K562 (cell line): ENCODE results near the gene USP49. TPM values are rescaled to one million over a fixed set of nuclear protein-coding genes. Genes with fewer than 3 reads are reported as not detected.

Experiments used
- ARHGAP35 ChIP-seq: fragments of 450-650 bp; IDR thresholded peaks from 2 replicates; pipeline ENCODE4 v1.6.1; 2018; ENCODE audit not compliant: partially characterized antibody
- BRCA1 ChIP-seq, 2 experiments: fragments of 450-650 bp in 1 of 2; sonication (generic) in 1 of 2; formaldehyde crosslinking in 1 of 2; IDR thresholded peaks; 2 replicates each; pipeline versions ENCODE4 v1.5.0 to v1.6.1; 2017 to 2020; ENCODE audit warnings: mild to moderate bottlenecking in 1 of 2, missing genetic modification reagents in 1 of 2
- CHD1 ChIP-seq: fragments of 200-600 bp; sonication (generic); IDR thresholded peaks from one replicate; pipeline ENCODE4 v1.6.1; 2012; ENCODE audit warnings: mild to moderate bottlenecking, moderate library complexity, low read length, inconsistent platforms
- FOXA1 ChIP-seq: fragments of 450-650 bp; IDR thresholded peaks from 2 replicates; pipeline ENCODE4 v1.6.1; 2016; ENCODE audit warnings: mild to moderate bottlenecking, borderline replicate concordance
- HCFC1 ChIP-seq: IDR thresholded peaks from 2 replicates; pipeline ENCODE4 v1.6.1; 2012; ENCODE audit warnings: low read depth, low read length, improper control_type of control experiment
- KDM5B ChIP-seq: fragments of 200-600 bp; sonication (generic); IDR thresholded peaks from 2 replicates; pipeline ENCODE4 v1.6.1; 2012; ENCODE audit warnings: low read depth, mild to moderate bottlenecking, moderate library complexity, low read length, control low read depth, inconsistent platforms; ENCODE audit not compliant: insufficient replicate concordance
- MAZ ChIP-seq, 2 experiments: fragments of 450-650 bp in 1 of 2; sonication (generic) in 1 of 2; formaldehyde crosslinking; IDR thresholded peaks in 1 of 2; conservative IDR thresholded peaks in 1 of 2; 2 replicates each; pipeline versions ENCODE4 v1.4.0 to v1.5.0; 2020; ENCODE audit warnings: mild to moderate bottlenecking in 1 of 2, missing genetic modification reagents in 1 of 2
- MYNN ChIP-seq, 2 experiments: sonication (generic); formaldehyde crosslinking in 1 of 2; IDR thresholded peaks; 2 replicates each; pipeline versions ENCODE4 v1.5.0 to v1.6.1; 2016 to 2020; ENCODE audit warnings: antibody characterized with exemption in 1 of 2, missing genetic modification reagents in 1 of 2
- POLR2A ChIP-seq: fragments of 450-650 bp; conservative IDR thresholded peaks from 2 replicates; pipeline ENCODE4 v1.6.1; 2016
- POLR2AphosphoS2 ChIP-seq: IDR thresholded peaks from 2 replicates; pipeline ENCODE4 v1.6.1; 2012; ENCODE audit warnings: low read length, improper control_type of control experiment
- RAD21 ChIP-seq, 2 experiments: fragments of 250-450 bp in 1 of 2; fragments of 450-650 bp in 1 of 2; sonication (Bioruptor Pico) in 1 of 2; formaldehyde crosslinking in 1 of 2; IDR thresholded peaks in 1 of 2; conservative IDR thresholded peaks in 1 of 2; 2 replicates each; pipeline versions ENCODE4 v1.4.0 to v1.8.0; 2020 to 2022; ENCODE audit warnings: mild to moderate bottlenecking in 2 of 2, moderate library complexity in 1 of 2
- RB1 ChIP-seq: fragments of 450-650 bp; IDR thresholded peaks from 2 replicates; pipeline ENCODE4 v1.6.1; 2017; ENCODE audit warnings: low read depth, mild to moderate bottlenecking
- RBFOX2 ChIP-seq: fragments of 200-400 bp; formaldehyde crosslinking; IDR thresholded peaks from 2 replicates; pipeline ENCODE4 v1.6.1; 2017; ENCODE audit warnings: low read depth, mild to moderate bottlenecking, low read length, moderate library complexity
- RNF2 ChIP-seq: sonication (generic); IDR thresholded peaks from 2 replicates; pipeline ENCODE4 v1.6.1; 2016
- SIN3A ChIP-seq, 2 experiments: fragments of 150-350 bp in 1 of 2; IDR thresholded peaks; 2 replicates each; pipeline ENCODE4 v1.6.1; 2011 to 2016; ENCODE audit warnings: borderline replicate concordance in 2 of 2, low read depth in 2 of 2, low read length in 2 of 2, mild to moderate bottlenecking in 2 of 2, moderate library complexity in 2 of 2; ENCODE audit not compliant: control insufficient read depth in 1 of 2
- SMAD2 ChIP-seq: fragments of 150-350 bp; IDR thresholded peaks from 2 replicates; pipeline ENCODE4 v1.6.1; 2014; ENCODE audit warnings: low read depth, mild to moderate bottlenecking, low read length
- SPI1 ChIP-seq: IDR thresholded peaks from 2 replicates; pipeline ENCODE4 v1.6.1; 2011; ENCODE audit warnings: low read depth, low read length, control low read depth, borderline replicate concordance
- TRIM24 ChIP-seq, 2 experiments: fragments of 450-650 bp; IDR thresholded peaks; 2 replicates each; pipeline ENCODE4 v1.6.1; 2016
- ZNF263 ChIP-seq: sonication (generic); formaldehyde crosslinking; IDR thresholded peaks from 2 replicates; pipeline ENCODE4 v1.8.0; 2022; ENCODE audit warnings: mild to moderate bottlenecking, missing genetic modification reagents, borderline replicate concordance
- ZNF408 ChIP-seq: fragments of 250-450 bp; sonication (Bioruptor Pico); IDR thresholded peaks from 2 replicates; pipeline ENCODE4 v1.4.0; 2020; ENCODE audit warnings: low read depth, mild to moderate bottlenecking, moderate library complexity
- ZNF41 ChIP-seq: fragments of 250-450 bp; sonication (Bioruptor Pico); conservative IDR thresholded peaks from 2 replicates; pipeline ENCODE4 v1.4.0; 2020; ENCODE audit warnings: mild to moderate bottlenecking
- polyA plus RNA-seq, 8 experiments: library from polyadenylated mRNA; depleted of rRNA in 4 of 8; stranded (reverse) in 5 of 8; unstranded in 3 of 8; fragments of >200 nt; fragmentation: Nextera tagmentation in 2 of 8; fragmentation: Illumina TruSeq in 1 of 8; extraction: Ambion mirVana in 2 of 8; extraction: Trizol in 1 of 8; gene quantifications; 2 replicates each; pipeline versions ENCODE4 v1.2.1 to v1.2.3, GENCODE V29; 2011 to 2014; ENCODE audit warnings: inconsistent platforms in 1 of 8, missing spikeins in 1 of 8
- total RNA-seq, 7 experiments: library from RNA; depleted of rRNA in 6 of 7; stranded (reverse); fragments of >200 nt in 6 of 7; fragmentation: Illumina TruSeq in 2 of 7; extraction: Trizol in 2 of 7; gene quantifications; 2 replicates each; pipeline versions ENCODE4 v1.2.1 to v1.2.3, GENCODE V29; 2011 to 2021; ENCODE audit warnings: low replicate concordance in 1 of 7
- TF ChIP-seq, protein P1 (sequence below): fragments of 450-650 bp; IDR thresholded peaks from 2 replicates; pipeline ENCODE4 v1.6.1; 2018; ENCODE audit not compliant: partially characterized antibody
- TF ChIP-seq, protein P2 (sequence below): fragments of 450-650 bp; formaldehyde crosslinking; IDR thresholded peaks from 2 replicates; pipeline ENCODE4 v1.4.0; 2020; ENCODE audit warnings: mild to moderate bottlenecking, moderate library complexity

The USP49 gene
- total and polyA plus RNA-seq, 9 of the 15 experiments (the other 6 are each of a cell fraction or from before 2014, with no cell fraction given), result 1.0 to 9.9 (median 6.5) TPM

DNA sequence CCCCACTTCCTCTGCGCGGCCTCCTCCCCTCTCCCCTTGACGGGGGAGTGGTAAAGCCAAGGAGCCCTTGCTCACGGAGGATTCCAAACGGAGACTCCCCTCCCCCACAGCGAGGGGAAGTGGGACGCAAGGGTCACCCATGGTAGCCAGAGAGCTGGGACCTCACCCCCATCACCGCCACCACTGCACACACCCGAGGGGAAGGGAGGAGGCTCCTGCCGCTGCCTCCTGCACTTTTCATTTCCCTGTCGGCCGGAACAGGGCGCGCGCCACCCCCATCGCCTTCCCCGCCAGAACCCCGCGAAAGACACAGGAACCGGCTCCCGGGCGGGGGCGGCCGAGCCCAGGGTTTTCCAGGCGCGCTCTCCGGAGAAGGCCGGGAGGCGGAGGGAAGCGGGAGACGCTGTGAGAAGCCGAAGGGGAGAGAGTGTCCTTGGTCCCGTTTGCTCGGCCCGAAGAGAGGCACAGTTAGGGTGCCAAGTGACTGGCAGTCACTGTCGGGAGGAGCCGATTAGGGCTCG, 45.6 kb upstream of the USP49 start (continued):
- TF ChIP-seq, protein P1, sequence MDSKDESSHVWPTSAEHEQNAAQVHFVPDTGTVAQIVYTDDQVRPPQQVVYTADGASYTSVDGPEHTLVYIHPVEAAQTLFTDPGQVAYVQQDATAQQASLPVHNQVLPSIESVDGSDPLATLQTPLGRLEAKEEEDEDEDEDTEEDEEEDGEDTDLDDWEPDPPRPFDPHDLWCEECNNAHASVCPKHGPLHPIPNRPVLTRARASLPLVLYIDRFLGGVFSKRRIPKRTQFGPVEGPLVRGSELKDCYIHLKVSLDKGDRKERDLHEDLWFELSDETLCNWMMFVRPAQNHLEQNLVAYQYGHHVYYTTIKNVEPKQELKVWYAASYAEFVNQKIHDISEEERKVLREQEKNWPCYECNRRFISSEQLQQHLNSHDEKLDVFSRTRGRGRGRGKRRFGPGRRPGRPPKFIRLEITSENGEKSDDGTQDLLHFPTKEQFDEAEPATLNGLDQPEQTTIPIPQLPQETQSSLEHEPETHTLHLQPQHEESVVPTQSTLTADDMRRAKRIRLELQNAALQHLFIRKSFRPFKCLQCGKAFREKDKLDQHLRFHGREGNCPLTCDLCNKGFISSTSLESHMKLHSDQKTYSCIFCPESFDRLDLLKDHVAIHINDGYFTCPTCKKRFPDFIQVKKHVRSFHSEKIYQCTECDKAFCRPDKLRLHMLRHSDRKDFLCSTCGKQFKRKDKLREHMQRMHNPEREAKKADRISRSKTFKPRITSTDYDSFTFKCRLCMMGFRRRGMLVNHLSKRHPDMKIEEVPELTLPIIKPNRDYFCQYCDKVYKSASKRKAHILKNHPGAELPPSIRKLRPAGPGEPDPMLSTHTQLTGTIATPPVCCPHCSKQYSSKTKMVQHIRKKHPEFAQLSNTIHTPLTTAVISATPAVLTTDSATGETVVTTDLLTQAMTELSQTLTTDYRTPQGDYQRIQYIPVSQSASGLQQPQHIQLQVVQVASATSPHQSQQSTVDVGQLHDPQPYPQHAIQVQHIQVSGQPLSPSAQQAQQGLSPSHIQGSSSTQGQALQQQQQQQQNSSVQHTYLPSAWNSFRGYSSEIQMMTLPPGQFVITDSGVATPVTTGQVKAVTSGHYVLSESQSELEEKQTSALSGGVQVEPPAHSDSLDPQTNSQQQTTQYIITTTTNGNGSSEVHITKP, result peak; percentile 41
- TF ChIP-seq, protein P2, sequence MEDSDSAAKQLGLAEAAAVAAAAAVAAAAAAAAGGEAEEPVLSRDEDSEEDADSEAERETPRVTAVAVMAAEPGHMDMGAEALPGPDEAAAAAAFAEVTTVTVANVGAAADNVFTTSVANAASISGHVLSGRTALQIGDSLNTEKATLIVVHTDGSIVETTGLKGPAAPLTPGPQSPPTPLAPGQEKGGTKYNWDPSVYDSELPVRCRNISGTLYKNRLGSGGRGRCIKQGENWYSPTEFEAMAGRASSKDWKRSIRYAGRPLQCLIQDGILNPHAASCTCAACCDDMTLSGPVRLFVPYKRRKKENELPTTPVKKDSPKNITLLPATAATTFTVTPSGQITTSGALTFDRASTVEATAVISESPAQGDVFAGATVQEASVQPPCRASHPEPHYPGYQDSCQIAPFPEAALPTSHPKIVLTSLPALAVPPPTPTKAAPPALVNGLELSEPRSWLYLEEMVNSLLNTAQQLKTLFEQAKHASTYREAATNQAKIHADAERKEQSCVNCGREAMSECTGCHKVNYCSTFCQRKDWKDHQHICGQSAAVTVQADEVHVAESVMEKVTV (CRISPR knock-in tag), result 0 out of 2 replicates have a peak, but pooled peaks have one; percentile 16
- no peak for TF ChIP-seq BRCA1 (IDR thresholded peaks at IDR 0.05)
- TF ChIP-seq BRCA1 (CRISPR knock-in tag; IDR thresholded peaks at IDR 0.05), result 0 out of 2 replicates have a peak, but pooled peaks have one; percentile 8
- TF ChIP-seq ZNF263 (CRISPR knock-in tag), result 0 out of 2 replicates have a peak, but pooled peaks have one; percentile 68
- peak; percentile 73 for TF ChIP-seq RBFOX2
- TF ChIP-seq POLR2A, result peak; percentile 2; the same call in 1 of the 2 replicates
- no peak for TF ChIP-seq ARHGAP35
- no peak for TF ChIP-seq FOXA1
- no peak for TF ChIP-seq CHD1
- TF ChIP-seq POLR2AphosphoS2, result no peak
- TF ChIP-seq MAZ (CRISPR knock-in tag; conservative IDR thresholded peaks at IDR 0.05 in 1 of 2, IDR thresholded peaks at IDR 0.05 in 1 of 2), result peak; percentile 63 to 72; a peak in 2 of 4 replicates
- TF ChIP-seq RAD21 (CRISPR knock-in tag; conservative IDR thresholded peaks at IDR 0.05 in 1 of 2, IDR thresholded peaks at IDR 0.05 in 1 of 2), result peak; percentile 27 to 38; a peak in 3 of 4 replicates
- TF ChIP-seq ZNF408 (CRISPR knock-in tag), result no peak
- 0 out of 2 replicates have a peak, but pooled peaks have one; percentile 21 for TF ChIP-seq MYNN (IDR thresholded peaks at IDR 0.05)
- no peak for TF ChIP-seq MYNN (CRISPR knock-in tag; IDR thresholded peaks at IDR 0.05)
- TF ChIP-seq RB1, result peak; percentile 74; the same call in 1 of the 2 replicates
- TF ChIP-seq RNF2, result no peak
- peak; percentile 80 for TF ChIP-seq SPI1
- peak in 1 of 2 experiments; percentile 57; a peak in 2 of 4 replicates for TF ChIP-seq SIN3A (IDR thresholded peaks at IDR 0.05; ENCODE audit: borderline replicate concordance in 2 of 2, control insufficient read depth in 1 of 2, low read depth in 2 of 2, low read length in 2 of 2)
- TF ChIP-seq ZNF41 (CRISPR knock-in tag), result no peak
- peak; percentile 48 for TF ChIP-seq KDM5B
- no peak for TF ChIP-seq SMAD2
- 0 out of 2 replicates have a peak, but pooled peaks have one; percentile 4 for TF ChIP-seq HCFC1
- TF ChIP-seq TRIM24 (IDR thresholded peaks at IDR 0.05), result no peak
